Renal cortical epithelial cell (primary cell): ENCODE measurements around the gene JAKMIP2. TPM values are rescaled to one million over a fixed set of nuclear protein-coding genes. Genes with fewer than 3 reads are reported as not detected.
"Not testable (repeated sequence)": the region's sequence is repeated elsewhere in the genome, so short reads cannot be mapped to it uniquely, and the experiment has no call there.

ENCODE experiments used
- DNase-seq: peaks from one replicate; pipeline ENCODE4 v3.0.0-alpha.2; 2011; ENCODE audit warnings: low read depth
- total RNA-seq: library from RNA; depleted of rRNA; stranded (reverse); fragments of >200 nt; gene quantifications from 2 replicates; pipeline ENCODE4 v1.2.3, GENCODE V29; 2014

The JAKMIP2 gene
- total RNA-seq, 1 donor from 2014 or later, result not detected

DNA sequence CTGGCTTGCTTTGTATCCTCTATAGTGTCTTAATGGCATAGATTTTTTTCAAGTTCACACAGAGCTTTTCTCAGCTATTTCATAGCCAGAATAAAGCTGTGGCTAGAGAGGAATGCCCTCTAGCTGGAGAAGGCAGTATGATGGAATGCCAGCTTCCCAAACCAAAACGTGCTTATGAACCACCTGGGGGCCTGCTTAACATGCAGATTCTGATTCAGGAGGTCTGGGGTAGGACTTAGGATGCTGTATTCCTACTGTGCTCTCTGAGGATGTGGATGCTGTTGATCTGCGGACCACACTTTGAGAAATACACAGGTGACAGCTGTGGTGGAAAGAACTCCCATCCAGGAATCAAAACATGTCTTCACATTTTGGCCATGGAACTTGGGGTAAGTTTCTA lies 222.8 kb downstream of the JAKMIP2 start:
- DNase-seq, result peak; percentile 32

DNA sequence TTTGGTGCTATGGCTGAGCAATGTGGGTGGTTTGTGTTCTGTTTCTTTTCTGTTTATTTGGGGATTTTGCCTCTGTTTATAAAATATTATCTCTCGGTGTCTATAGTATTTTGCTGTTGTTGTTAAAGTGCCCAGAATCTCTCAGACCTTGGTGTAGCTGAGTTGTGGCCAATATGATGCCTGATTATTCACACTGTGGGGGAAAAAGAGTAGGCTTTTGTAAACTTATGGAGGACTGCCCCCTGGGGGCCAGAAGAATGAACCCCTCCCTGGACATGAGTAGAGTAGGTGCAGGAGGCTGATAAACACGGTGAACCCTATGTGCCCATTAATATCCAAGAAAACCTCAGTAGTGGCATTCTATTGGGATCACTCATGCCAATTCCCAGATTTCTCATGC lies 223.7 kb downstream of the JAKMIP2 start:
- peak; percentile 55 for DNase-seq

DNA sequence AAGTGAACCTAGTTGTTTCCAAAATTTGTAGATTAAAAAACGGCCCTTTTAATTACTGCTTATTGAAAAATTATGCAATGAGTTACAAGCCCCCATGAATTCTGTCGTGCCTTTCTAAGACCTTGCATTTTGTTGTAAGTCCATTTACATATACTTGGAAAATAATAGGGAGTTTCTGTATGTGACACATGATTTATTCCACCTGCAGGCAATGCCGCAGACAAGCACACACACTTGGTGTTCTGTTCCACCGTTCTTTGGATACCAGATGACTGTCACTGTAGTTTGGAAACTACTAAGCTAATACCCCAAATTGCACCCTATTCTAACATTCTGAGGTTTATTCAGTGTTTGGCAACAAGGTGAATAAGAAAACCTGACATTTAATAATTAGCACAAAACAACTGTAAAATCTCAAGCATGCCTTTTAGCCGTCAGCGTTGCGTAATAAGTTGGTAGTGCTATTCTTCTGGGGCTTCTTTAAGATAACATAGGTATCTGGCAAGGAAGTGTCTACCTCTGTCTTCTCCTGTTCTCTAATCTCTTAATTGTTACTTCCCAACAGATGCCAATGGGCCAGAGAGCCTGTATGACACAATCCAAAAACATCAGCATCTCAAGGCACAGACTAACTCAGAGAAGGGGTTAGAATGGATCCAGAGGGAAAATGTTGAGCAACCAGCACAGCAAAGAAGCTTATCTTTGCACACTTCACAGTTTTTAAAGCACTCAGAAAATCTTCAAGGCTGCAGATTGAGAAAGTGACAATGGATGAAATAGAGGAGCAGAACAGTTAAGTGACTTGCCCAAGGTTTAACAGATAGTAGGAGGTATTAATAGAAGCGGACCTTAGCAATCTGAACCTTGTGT lies 224.4 kb downstream of the JAKMIP2 start:
- no peak for DNase-seq

DNA sequence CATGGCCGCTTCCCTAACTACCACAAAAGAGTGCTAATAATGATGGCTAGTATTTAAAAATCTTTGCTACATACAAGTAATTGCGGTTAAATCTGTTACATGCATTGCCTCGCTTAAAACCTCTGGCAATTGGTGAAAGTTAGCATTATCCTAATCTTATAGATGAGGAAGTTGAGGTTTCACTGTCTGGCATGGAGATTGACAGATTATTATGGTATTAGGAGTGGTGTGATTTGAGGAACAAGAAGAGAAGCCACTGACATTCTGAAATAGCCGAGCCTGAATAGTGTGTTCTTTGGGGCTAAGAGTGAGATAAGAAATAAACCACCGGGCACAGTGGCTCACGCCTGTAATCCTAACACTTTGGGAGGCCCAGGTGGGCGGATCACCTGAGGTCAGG lies 227.4 kb downstream of the JAKMIP2 start:
- no peak for DNase-seq

DNA sequence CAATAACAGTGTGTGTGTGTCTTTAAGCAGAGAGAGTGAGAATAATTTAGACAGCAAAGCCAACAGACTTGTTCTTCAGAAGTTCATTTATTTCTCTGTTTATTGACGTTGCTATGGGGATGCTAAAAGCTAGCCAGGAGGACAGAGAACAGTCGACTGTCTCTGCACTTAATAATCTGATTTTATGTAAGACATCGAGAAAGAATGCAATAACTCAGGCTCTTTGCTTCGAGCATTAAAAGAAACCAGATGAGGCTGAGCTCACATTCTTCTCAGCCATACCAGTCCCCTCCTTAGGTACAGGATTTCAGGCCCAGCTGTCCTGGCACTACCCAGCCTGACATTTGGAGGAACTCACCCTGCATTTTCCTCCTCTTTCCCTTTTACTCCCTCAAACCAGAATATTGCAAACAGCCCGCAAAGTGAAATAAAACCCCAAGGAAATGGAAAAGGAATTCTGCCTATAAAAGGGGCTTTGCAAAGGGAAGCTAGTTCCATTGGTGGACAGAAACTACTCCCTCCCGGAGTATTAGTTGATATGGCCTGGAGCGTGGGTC lies 228.2 kb downstream of the JAKMIP2 start:
- DNase-seq, result peak; percentile 84

DNA sequence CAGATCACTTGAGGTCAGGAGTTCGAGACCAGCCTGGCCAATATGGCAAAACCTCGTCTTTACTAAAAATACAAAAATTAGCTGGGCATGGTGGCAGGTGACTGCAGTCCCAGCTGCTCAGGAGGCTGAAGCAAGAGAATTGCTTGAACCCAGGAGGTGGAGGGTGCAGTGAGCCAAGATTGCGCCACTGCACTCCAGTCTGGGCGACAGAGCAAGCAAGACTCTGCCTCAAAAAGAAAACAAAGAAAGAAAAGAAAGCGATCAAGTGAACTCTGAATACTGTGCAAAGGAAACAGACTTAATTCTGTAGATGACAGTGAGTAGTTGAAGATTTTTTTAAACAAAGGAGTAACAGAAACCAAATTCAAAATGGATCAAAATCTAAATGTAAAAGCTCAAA lies 228.7 kb downstream of the JAKMIP2 start:
- DNase-seq, result not testable (repeated sequence)

DNA sequence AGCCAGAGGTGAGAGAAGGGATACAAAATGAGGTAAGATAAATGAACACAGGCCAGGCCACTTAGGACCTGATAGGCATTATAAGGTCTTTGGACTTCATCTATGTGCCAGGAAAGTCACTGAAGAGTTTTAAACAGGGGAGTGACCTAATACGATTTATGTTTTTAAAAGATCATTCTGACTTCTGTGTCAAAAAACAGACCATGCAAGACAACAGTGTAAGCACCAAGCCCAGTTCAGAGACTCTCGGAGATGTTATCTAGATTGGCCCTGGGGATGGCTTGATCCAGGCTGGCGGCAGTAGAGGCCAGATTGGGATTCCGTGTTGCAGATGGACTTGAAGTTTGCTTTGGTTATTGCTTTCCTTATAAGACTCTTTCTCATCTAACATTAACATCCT lies 229.6 kb downstream of the JAKMIP2 start:
- no peak for DNase-seq

DNA sequence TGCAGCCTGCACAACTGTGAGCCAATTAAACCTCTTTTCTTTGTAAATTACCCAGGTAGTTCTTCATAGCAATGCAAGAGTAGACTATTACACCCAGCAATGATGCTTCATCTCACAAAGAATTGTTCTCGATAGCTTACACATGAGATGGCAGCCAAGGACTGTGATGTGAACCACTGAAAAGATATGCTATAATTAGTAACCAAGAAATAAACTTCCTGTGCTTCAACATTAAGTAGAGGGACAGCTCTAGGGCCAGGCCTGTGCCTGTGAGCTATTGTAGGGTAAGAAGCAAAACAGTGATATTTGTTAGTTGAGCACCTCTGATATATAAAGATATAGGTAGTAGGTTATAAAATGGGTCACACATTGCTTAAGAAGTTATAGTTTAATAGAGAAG lies 230.9 kb downstream of the JAKMIP2 start:
- DNase-seq, result no peak

DNA sequence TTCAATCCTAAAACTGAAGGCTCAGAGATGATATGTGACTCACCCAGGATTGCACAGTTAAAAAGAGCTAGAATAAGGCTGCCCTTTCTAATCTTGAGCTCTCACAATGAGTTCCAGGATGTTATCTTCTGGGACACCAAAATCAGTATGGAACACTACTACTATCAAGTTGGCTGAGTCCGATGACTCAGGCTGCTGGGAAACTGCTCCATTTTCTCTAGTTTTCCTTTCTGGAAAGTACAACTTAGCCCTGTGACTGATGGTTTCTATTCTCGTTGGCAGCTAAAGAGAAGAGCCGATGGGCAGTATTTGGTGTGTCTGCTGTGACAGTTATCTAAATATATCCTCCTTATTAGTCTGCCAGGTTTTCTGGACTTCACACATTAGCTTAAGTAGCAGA lies 234.8 kb downstream of the JAKMIP2 start:
- DNase-seq, result no peak

DNA sequence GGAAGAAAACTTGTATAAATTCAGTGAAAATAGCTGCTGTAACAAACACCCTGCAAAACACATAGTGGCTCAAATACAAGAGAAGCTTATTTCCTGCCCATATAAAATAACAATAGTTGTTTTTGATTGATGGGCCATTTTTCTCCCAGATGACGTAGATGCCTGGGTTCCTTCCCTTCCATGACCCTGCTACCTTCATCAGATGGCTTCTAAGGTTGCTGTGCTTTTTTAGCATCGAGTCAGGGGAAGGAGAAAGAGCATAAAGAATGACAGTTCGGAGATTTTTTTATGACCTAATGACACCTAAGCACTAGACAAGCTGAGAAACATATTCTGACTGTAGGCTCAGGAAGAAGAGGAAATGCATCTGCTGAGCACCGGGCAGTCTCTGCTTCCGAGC lies 238.0 kb downstream of the JAKMIP2 start:
- DNase-seq, result no peak

DNA sequence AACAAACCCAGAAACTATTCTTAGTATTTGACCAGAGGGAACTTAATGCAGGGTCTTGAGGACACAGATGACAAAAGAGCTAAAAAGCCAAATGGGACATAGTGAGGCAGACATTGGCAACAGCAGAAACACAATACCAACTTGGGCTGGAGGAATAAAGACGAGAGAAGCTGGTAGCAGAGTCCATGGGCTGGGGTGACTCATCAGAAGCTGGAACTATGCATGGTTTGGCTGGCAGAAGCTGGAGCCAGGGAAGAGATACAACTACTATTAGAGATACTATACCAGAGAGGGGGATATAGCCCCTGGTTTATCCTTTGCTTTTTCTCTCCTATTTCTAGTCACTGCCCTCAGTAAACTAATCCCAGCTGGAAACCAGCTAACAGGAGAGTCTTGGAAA lies 243.5 kb downstream of the JAKMIP2 start:
- peak; percentile 59 for DNase-seq

DNA sequence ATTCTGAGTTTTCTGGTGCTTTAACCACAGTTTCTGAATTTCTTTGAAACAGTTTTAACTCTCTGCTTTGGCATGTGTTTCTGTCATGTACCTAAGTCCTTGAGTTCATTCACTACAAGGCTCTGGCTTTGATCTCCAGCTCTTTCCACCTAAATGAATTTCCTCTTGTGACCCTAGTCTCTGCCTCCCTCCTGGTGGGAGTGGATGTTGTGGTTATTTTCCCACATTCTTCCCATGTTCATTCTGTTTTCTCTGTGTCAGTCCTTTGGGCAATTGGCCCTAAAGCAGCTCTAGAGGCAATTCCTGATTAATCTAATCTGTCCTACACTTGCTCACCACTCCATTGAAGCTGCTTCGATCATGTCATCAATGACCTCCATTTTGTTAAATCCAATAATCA lies 244.3 kb downstream of the JAKMIP2 start:
- peak; percentile 73 for DNase-seq

Other genes with a start within 250 kb of the JAKMIP2 start
- gene SPINK1, start 48.9 kb upstream of the JAKMIP2 start, total RNA-seq, result 0.40 and 8.2 TPM in 2 replicates
- gene SCGB3A2, start 96.0 kb upstream of the JAKMIP2 start, total RNA-seq, result not detected in 2 replicates
- gene C5orf46, start 123.8 kb upstream of the JAKMIP2 start, total RNA-seq, result 0.35 TPM in 1 of 2 replicates, not detected in the other